ENCODE data around the gene DCUN1D5. TPM values are rescaled to one million over a fixed set of nuclear protein-coding genes. Genes with fewer than 3 reads are reported as not detected.

Gene DCUN1D5
- total RNA-seq, 1 experiment from 2014 or later: 42.7 TPM

- Histone ChIP-seq H3K4me3 (no peak overlapping the region), H3K4me1 (replicated peaks; ENCODE audit: insufficient read depth) (no peaks in the 10 kb centered on the region; the same call in 1 of the 2 replicates), H3K27me3 (ENCODE audit: insufficient read depth, low read depth) (no peaks in the 10 kb centered on the region; the same call in 1 of the 2 replicates), H3K9me2 (ENCODE audit: insufficient read depth) (no peaks in the 10 kb centered on the region), H3K36me3 (ENCODE audit: low read depth) (peaks cover 69% of the 10 kb centered on the region), H3K27ac (no peak overlapping the region), H3F3A (ENCODE audit: insufficient read depth, low read depth) (peaks cover 10% of the 10 kb centered on the region), H2AFZ (no peak overlapping the region), H3K4me2 (no peak overlapping the region), H4K20me1 (ENCODE audit: insufficient read depth) (peaks cover 11% of the 10 kb centered on the region), H3K9me3 (ENCODE audit: insufficient read depth, low read depth) (no peaks in the 10 kb centered on the region), H3K79me2 (ENCODE audit: low read depth) (peaks cover 48% of the 10 kb centered on the region)
- intact Hi-C loops (cut with micrococcal nuclease; ENCODE audit: unreplicated experiment): no loop called here
- no TSS peak for BruUV-seq (replicated peaks)
- DNase-seq: no peak
- POLR2A ChIA-PET (ENCODE audit: unreplicated experiment): no interaction called here
- CTCF ChIA-PET: no interaction called here
- no peak for TF ChIP-seq CTCF (conservative IDR thresholded peaks at IDR 0.05)
- TF ChIP-seq EZH2 (IDR thresholded peaks at IDR 0.05; ENCODE audit: low read depth): no peak
These were observed 14.4 kb downstream of the DCUN1D5 start for GRCh38 chr11:103077554-103077953.

- Histone ChIP-seq H3K79me2 (ENCODE audit: low read depth) (peaks cover 43% of the 10 kb centered on the region), H2AFZ (no peak overlapping the region), H3K9me2 (ENCODE audit: insufficient read depth) (no peaks in the 10 kb centered on the region), H3K9me3 (ENCODE audit: insufficient read depth, low read depth) (no peaks in the 10 kb centered on the region), H3K36me3 (ENCODE audit: low read depth) (peaks cover 57% of the 10 kb centered on the region), H3K27ac (no peak overlapping the region), H3F3A (ENCODE audit: insufficient read depth, low read depth) (peaks cover 10% of the 10 kb centered on the region), H4K20me1 (ENCODE audit: insufficient read depth) (peaks cover 11% of the 10 kb centered on the region), H3K27me3 (ENCODE audit: insufficient read depth, low read depth) (no peaks in the 10 kb centered on the region; the same call in 1 of the 2 replicates), H3K4me1 (replicated peaks; ENCODE audit: insufficient read depth) (no peaks in the 10 kb centered on the region; the same call in 1 of the 2 replicates), H3K4me2 (no peak overlapping the region), H3K4me3 (no peak overlapping the region)
- TF ChIP-seq EZH2 (IDR thresholded peaks at IDR 0.05; ENCODE audit: low read depth) (no peak), CTCF (conservative IDR thresholded peaks at IDR 0.05) (no peak)
- ChIA-PET POLR2A (ENCODE audit: unreplicated experiment) (no interaction called here), CTCF (no interaction called here)
- intact Hi-C loops (cut with micrococcal nuclease; ENCODE audit: unreplicated experiment): no loop called here
- BruUV-seq (replicated peaks): no TSS peak
- no peak for DNase-seq
These were observed 15.6 kb downstream of the DCUN1D5 start for GRCh38 chr11:103076361-103076760.

GRCh38 chr11:103071008-103071407 lies 21.0 kb downstream of the DCUN1D5 start:
- ChIA-PET CTCF (no interaction called here), POLR2A (ENCODE audit: unreplicated experiment) (no interaction called here)
- H4K20me1 ChIP-seq (ENCODE audit: insufficient read depth): peaks cover 32% of the 10 kb centered on the region
- H3K36me3 ChIP-seq (ENCODE audit: low read depth): peaks cover 51% of the 10 kb centered on the region
- no peak overlapping the region for H3K27ac ChIP-seq
- H3F3A ChIP-seq (ENCODE audit: insufficient read depth, low read depth): peaks cover 12% of the 10 kb centered on the region; the same call in 1 of the 2 replicates
- H3K27me3 ChIP-seq (ENCODE audit: insufficient read depth, low read depth): no peaks in the 10 kb centered on the region; the same call in 1 of the 2 replicates
- no peak overlapping the region for H3K4me3 ChIP-seq
- no TSS peak for BruUV-seq (replicated peaks)
- H3K9me3 ChIP-seq (ENCODE audit: insufficient read depth, low read depth): no peaks in the 10 kb centered on the region
- no peaks in the 10 kb centered on the region for H3K4me1 ChIP-seq (replicated peaks; ENCODE audit: insufficient read depth)
- peaks cover 59% of the 10 kb centered on the region for H3K79me2 ChIP-seq (ENCODE audit: low read depth)
- no peak for DNase-seq
- no peak overlapping the region for H2AFZ ChIP-seq
- no peak overlapping the region for H3K4me2 ChIP-seq
- TF ChIP-seq EZH2 (IDR thresholded peaks at IDR 0.05; ENCODE audit: low read depth): no peak
- intact Hi-C loops (cut with micrococcal nuclease; ENCODE audit: unreplicated experiment): no loop called here
- H3K9me2 ChIP-seq (ENCODE audit: insufficient read depth): no peaks in the 10 kb centered on the region; the same call in 1 of the 2 replicates

- no TSS peak for BruUV-seq (replicated peaks)
- Histone ChIP-seq H3K4me2 (no peak overlapping the region), H3K27me3 (ENCODE audit: insufficient read depth, low read depth) (no peaks in the 10 kb centered on the region), H3K4me3 (no peak overlapping the region), H3K79me2 (ENCODE audit: low read depth) (peaks cover 59% of the 10 kb centered on the region), H4K20me1 (ENCODE audit: insufficient read depth) (peaks cover 34% of the 10 kb centered on the region), H3K9me2 (ENCODE audit: insufficient read depth) (no peaks in the 10 kb centered on the region; the same call in 1 of the 2 replicates), H3K36me3 (ENCODE audit: low read depth) (peaks cover 52% of the 10 kb centered on the region), H3F3A (ENCODE audit: insufficient read depth, low read depth) (0 out of 2 replicates have a peak, but pooled peaks cover 7% of the 10 kb centered on the region), H3K27ac (no peak overlapping the region), H3K4me1 (replicated peaks; ENCODE audit: insufficient read depth) (no peaks in the 10 kb centered on the region), H3K9me3 (ENCODE audit: insufficient read depth, low read depth) (no peaks in the 10 kb centered on the region), H2AFZ (no peak overlapping the region)
- DNase-seq: no peak
- CTCF ChIA-PET: no interaction called here
- TF ChIP-seq CTCF (conservative IDR thresholded peaks at IDR 0.05): no peak
- TF ChIP-seq EZH2 (IDR thresholded peaks at IDR 0.05; ENCODE audit: low read depth): no peak
- POLR2A ChIA-PET (ENCODE audit: unreplicated experiment): no interaction called here
- intact Hi-C loops (cut with micrococcal nuclease; ENCODE audit: unreplicated experiment): no loop called here
These were observed 21.8 kb downstream of the DCUN1D5 start for GRCh38 chr11:103070142-103070541.

All from PC-9 (cell line).